ENCODE data around the gene AIF1L. TPM values are rescaled to one million over a fixed set of nuclear protein-coding genes. Genes with fewer than 3 reads are reported as not detected.

Gene AIF1L
- total and polyA plus RNA-seq, 2 experiments from 2014 or later = 4.2 to 6.0 TPM

- peak overlapping the region; percentile 88 for H2AFZ ChIP-seq
Observed at GRCh38 chr9:131095666-131096268, 564 bp upstream of the AIF1L start.

DNA sequence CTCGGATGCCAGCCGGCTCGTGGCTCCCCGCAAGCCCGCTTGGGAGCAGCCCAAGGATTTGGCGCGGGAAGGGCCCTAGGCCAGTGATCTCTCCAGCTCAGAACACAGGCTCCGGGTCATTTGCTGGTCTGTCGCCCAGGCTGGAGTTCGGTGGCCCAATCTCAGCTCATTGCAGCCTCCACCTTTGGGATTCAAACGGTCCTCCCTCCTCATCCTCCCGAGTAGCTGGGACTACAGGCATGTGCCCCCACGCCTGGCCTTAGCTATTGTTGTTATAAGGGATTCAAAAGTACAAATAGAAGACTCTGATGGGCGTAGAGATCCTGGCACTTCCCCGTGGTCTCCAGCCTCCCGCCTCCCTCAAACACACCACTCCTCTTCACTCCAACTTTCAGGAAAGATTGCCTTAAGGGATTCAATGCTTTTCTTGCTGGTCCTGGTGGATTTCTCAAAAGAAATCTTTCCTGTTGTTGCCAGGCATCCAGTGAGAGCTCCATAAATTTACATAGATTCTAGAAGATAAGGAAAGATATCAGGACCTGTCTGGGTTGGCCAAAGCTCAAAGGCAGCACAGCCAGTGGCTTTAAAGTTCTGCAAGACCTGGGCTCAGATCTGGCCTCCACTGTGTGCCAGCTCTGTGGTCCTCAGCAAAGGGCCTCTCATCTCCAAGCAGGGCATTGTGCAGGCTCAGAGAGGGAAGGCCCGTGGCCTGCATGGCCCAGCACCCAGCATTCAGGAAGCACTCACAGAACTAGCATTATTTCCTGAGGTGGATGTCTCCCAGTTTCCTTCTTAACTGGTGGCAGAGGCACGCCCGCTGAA, 1.0 kb downstream of the AIF1L start:
- no peak for TF ChIP-seq EZH2 (IDR thresholded peaks at IDR 0.05; ENCODE audit: borderline replicate concordance)
- Histone ChIP-seq H3K27me3 (peaks cover 15% of the 10 kb centered on the region), H3K9me3 (ENCODE audit: low read depth) (no peaks in the 10 kb centered on the region), H4K20me1 (ENCODE audit: insufficient read depth, poor library complexity, severe bottlenecking) (no peaks in the 10 kb centered on the region), H3K4me1 (ENCODE audit: insufficient read depth) (peaks cover 9% of the 10 kb centered on the region), H3K4me2 (peak overlapping the region; percentile 99), H3K79me2 (no peaks in the 10 kb centered on the region), H3K4me3 (peak overlapping the region; percentile 52), H3K27ac (no peak overlapping the region), H3K36me3 (replicated peaks; ENCODE audit: insufficient read depth, low read depth) (no peaks in the 10 kb centered on the region), H3K9me2 (replicated peaks; ENCODE audit: insufficient read depth) (no peaks in the 10 kb centered on the region), H2AFZ (peak overlapping the region; percentile 88)
- DNase-seq (ENCODE audit: low spot score) = no peak
- 27% methylated on average over 19 of the region's 19 CpGs for WGBS (ENCODE audit: low lambda C conversion rate, missing lambda C conversion rate)

More at GRCh38 chr9:131095666-131096268, 564 bp upstream of the AIF1L start:
- Histone ChIP-seq H3K79me2 (no peaks in the 10 kb centered on the region), H3K9me3 (ENCODE audit: low read depth) (no peaks in the 10 kb centered on the region), H3K9me2 (replicated peaks; ENCODE audit: insufficient read depth) (no peaks in the 10 kb centered on the region), H3K4me2 (peak overlapping the region; percentile 99), H3K4me1 (ENCODE audit: insufficient read depth) (peaks cover 9% of the 10 kb centered on the region), H3K27me3 (peaks cover 15% of the 10 kb centered on the region), H3K36me3 (replicated peaks; ENCODE audit: insufficient read depth, low read depth) (no peaks in the 10 kb centered on the region), H3K27ac (no peak overlapping the region), H4K20me1 (ENCODE audit: insufficient read depth, poor library complexity, severe bottlenecking) (no peaks in the 10 kb centered on the region), H3K4me3 (peak overlapping the region; percentile 21)
- TF ChIP-seq, protein P1, sequence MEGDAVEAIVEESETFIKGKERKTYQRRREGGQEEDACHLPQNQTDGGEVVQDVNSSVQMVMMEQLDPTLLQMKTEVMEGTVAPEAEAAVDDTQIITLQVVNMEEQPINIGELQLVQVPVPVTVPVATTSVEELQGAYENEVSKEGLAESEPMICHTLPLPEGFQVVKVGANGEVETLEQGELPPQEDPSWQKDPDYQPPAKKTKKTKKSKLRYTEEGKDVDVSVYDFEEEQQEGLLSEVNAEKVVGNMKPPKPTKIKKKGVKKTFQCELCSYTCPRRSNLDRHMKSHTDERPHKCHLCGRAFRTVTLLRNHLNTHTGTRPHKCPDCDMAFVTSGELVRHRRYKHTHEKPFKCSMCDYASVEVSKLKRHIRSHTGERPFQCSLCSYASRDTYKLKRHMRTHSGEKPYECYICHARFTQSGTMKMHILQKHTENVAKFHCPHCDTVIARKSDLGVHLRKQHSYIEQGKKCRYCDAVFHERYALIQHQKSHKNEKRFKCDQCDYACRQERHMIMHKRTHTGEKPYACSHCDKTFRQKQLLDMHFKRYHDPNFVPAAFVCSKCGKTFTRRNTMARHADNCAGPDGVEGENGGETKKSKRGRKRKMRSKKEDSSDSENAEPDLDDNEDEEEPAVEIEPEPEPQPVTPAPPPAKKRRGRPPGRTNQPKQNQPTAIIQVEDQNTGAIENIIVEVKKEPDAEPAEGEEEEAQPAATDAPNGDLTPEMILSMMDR (IDR thresholded peaks at IDR 0.05; ENCODE audit: poor library complexity) = no peak
- TF ChIP-seq EZH2phosphoT487 (IDR thresholded peaks at IDR 0.05; ENCODE audit: low read depth, severe bottlenecking, unreplicated experiment) = no peak
- no peak for TF ChIP-seq EZH2 (IDR thresholded peaks at IDR 0.05; ENCODE audit: borderline replicate concordance)
- no peak for DNase-seq (ENCODE audit: low spot score)
- 39% methylated on average over 16 of the region's 16 CpGs for WGBS (ENCODE audit: low lambda C conversion rate, missing lambda C conversion rate)

- no peaks in the 10 kb centered on the region for H3K9me3 ChIP-seq (ENCODE audit: low read depth)
- DNase-seq (ENCODE audit: low spot score) = no peak
- TF ChIP-seq EZH2phosphoT487 (IDR thresholded peaks at IDR 0.05; ENCODE audit: low read depth, severe bottlenecking, unreplicated experiment) (no peak), EZH2 (IDR thresholded peaks at IDR 0.05; ENCODE audit: borderline replicate concordance) (no peak)
- TF ChIP-seq, protein P1 (IDR thresholded peaks at IDR 0.05; ENCODE audit: poor library complexity) = no peak
- 83% methylated on average over 8 of the region's 8 CpGs for WGBS (ENCODE audit: low lambda C conversion rate, missing lambda C conversion rate)
- no peak overlapping the region for H3K27ac ChIP-seq
- no peak overlapping the region for H3K4me3 ChIP-seq
- no peak overlapping the region for H3K4me2 ChIP-seq
- no peaks in the 10 kb centered on the region for H3K79me2 ChIP-seq
- H3K4me1 ChIP-seq (ENCODE audit: insufficient read depth) = peaks cover 9% of the 10 kb centered on the region
- H2AFZ ChIP-seq = no peak overlapping the region
- no peaks in the 10 kb centered on the region for H3K36me3 ChIP-seq (replicated peaks; ENCODE audit: insufficient read depth, low read depth)
- H3K9me2 ChIP-seq (replicated peaks; ENCODE audit: insufficient read depth) = no peaks in the 10 kb centered on the region
- peaks cover 15% of the 10 kb centered on the region for H3K27me3 ChIP-seq
- no peaks in the 10 kb centered on the region for H4K20me1 ChIP-seq (ENCODE audit: insufficient read depth, poor library complexity, severe bottlenecking)
Observed at GRCh38 chr9:131097948-131098278, 1.6 kb downstream of the AIF1L start.
